ENCODE data around the gene ENTPD1. TPM values are rescaled to one million over a fixed set of nuclear protein-coding genes. Genes with fewer than 3 reads are reported as not detected.
"Not testable (repeated sequence)": the region's sequence is repeated elsewhere in the genome, so short reads cannot be mapped to it uniquely, and the experiment has no call there.

Gene ENTPD1
- total RNA-seq, 2 donors from 2014 or later, result 5.8 to 14.4 TPM

DNA sequence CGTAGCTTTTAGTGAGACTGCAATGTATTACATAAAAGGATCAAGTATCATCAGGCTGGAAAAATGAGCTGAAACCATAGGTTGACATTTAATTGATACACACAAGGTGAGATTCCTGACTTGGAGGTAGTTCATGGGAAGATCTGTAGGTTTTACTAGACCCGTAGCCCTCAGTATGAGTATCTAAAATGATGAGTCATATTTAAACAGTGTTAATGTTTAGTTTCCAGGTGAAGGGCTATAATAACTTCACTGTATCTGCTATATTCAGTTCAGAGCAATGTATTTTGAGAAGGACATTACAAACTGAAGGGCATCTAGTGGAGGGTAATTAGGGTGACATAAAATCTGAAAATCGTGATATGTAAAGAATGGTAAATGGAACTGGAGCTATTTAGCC lies 35.0 kb downstream of the ENTPD1 start:
- DNase-seq (no peak), ATAC-seq (peak; percentile 53)
- intact Hi-C loops (cut with DNase I, micrococcal nuclease), result no loop called here

DNA sequence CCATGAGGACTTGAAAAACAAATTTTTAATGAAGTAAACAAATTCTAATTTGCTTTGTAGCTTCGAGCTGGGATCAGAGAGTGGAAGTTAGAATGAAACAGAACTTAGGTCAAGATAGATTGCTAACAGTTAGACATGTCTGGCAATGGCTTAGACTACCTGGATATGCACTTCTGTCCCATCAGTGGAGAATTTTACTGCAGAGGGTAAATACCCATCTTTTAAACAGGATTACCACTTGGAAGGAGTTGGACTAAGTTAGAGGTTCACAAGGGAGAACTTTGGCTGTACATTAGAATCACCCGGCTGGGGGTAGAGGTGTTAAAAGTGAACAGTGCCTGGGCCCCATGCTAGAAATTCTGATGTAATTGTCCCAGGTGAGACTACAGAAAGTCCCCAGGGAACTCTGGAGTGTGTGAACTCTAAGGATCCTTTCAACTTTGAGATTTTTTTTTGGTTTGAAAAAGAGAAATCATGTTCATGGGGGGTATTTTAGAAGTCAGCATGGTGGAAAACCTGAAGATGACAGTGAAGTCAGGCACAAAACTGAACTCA lies 35.5 kb downstream of the ENTPD1 start:
- no peak for DNase-seq
- ATAC-seq, result no peak
- intact Hi-C loops (cut with DNase I, micrococcal nuclease), result no loop called here

- ATAC-seq, result no peak
- no peak for DNase-seq
- intact Hi-C loops (cut with DNase I, micrococcal nuclease), result no loop called here
Observed at GRCh38 chr10:95792211-95792780, 36.3 kb downstream of the ENTPD1 start.

DNA sequence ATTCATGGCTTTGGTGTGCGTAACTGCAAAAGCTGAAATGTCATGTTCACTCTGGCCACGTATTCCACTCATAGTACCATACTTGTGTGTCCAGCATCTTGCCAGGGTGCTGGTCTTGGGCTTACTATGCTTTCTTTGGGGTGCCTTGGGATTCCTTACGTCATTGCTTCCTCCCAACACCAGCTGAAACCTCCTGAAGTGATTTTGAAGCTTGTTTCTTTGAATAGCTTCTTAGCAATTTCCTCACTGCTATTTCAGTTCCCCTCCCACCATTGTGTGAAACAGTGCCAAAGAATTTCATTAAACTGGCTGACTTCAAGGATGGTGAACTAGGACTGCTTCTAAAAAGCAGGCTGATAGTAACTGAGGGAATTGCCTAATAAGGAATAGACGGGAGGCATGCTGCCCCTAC lies 36.9 kb downstream of the ENTPD1 start:
- DNase-seq, result no peak
- ATAC-seq, result no peak
- intact Hi-C loops (cut with DNase I, micrococcal nuclease), result no loop called here

DNA sequence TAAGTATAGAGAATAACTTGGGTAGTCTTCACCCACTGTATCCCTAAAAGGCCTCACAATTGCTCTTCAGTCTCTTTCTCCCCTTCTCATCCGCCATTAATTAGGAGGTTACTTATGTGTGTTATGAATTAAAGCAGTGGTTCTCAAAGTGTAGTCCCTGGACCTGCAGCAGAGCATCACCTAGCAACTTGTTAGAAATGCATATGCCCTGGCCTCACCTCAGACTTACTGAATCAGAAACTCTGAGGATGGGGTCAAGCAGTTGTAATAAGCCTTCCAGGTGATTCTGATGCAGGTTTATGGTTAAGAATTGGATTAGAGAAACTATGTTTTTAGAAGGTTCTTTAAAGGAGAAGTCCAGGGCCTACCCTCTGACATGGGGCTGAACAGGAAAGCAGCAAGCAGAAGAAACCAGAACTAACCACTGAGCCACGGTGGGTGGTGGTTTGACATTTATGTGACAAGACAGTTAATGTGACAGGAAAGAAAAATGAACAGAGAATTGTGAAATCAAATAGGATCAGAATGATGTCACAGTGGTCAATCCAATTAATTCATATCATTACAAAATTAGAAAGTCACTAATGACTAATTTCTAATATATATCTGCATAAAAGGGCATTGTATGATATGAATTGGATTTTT lies 37.6 kb downstream of the ENTPD1 start:
- DNase-seq (peak; percentile 21 to 44), ATAC-seq (no peak)
- intact Hi-C loops (cut with DNase I, micrococcal nuclease), result no loop called here

DNA sequence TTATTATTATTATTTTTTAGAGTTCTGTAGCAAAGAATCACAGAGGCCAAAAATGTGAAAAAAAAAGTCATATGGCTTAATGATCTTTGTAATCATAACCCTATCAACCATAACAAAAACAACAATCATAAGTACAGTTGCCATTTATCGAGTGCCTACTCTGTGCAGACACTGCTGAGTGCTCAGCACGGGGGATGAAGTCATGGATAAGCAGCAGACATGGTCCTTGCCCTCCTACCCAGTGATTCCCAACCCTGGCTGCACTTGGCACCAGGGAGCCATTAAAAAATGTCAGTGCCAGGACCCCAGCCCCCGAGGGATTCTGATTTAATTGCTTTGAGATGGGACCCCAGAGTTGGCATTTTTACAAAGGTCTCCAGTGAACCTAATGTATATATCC lies 38.2 kb downstream of the ENTPD1 start:
- ATAC-seq, result no peak
- intact Hi-C loops (cut with DNase I, micrococcal nuclease), result no loop called here
- no peak for DNase-seq

- intact Hi-C loops (cut with DNase I, micrococcal nuclease), result no loop called here
- DNase-seq (no peak), ATAC-seq (no peak)
Observed at GRCh38 chr10:95795602-95796001, 39.6 kb downstream of the ENTPD1 start.

- ATAC-seq, result no peak
- intact Hi-C loops (cut with DNase I, micrococcal nuclease), result no loop called here
Observed at GRCh38 chr10:95796504-95796903, 40.5 kb downstream of the ENTPD1 start.

GRCh38 chr10:95798096-95798855 lies 42.3 kb downstream of the ENTPD1 start:
- ATAC-seq (no peak), DNase-seq (no peak)
- intact Hi-C loops (cut with DNase I, micrococcal nuclease), result no loop called here

More at GRCh38 chr10:95796504-95796903, 40.5 kb downstream of the ENTPD1 start:
- DNase-seq, result no peak

GRCh38 chr10:95800286-95800685 lies 44.3 kb downstream of the ENTPD1 start:
- intact Hi-C loops (cut with DNase I, micrococcal nuclease); ATAC-seq; DNase-seq: not testable (repeated sequence)

GRCh38 chr10:95806687-95807380 lies 50.9 kb downstream of the ENTPD1 start:
- DNase-seq, result peak in 1 of 2 donors; percentile 25
- intact Hi-C loops (cut with DNase I, micrococcal nuclease); ATAC-seq: not testable (repeated sequence)

- intact Hi-C loops (cut with DNase I, micrococcal nuclease); ATAC-seq; DNase-seq: not testable (repeated sequence)
Observed at GRCh38 chr10:95808705-95809308, 52.8 kb downstream of the ENTPD1 start.

DNA sequence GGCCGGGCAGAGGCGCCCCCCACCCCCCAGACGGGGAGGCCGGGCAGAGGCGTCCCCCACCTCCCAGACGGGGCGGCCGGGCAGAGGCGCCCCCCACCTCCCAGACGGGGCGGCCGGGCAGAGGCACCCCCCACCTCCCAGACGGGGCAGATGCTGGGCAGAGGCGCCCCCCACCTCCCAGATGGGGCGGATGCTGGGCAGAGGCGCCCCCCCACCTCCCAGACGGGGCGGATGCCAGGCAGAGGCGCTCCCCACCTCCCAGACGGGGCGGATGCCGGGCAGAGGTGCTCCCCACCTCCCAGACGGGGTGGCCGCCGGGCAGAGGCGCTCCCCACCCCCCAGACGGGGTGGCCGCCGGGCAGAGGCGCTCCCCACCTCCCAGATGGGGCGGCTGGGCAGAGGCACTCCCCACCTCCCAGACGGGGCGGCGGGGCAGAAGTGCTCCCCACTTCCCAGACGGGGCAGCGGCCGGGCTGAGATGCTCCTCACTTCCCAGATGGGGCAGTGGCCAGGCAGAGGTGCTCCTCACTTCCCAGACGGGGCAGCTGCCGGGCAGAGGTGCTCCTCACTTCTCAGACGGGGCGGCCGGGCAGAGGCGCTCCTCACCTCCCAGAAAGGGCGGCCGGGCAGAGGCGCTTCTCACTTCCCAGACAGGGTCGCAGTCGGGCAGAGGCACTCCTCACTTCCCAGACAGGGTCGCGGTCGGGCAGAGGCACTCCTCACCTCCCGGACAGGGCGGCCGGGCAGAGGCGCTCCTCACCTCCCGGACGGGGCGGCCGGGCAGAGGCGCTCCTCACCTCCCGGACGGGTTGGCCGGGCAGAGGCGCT lies 53.6 kb downstream of the ENTPD1 start:
- no peak for ATAC-seq
- DNase-seq, result no peak
- intact Hi-C loops (cut with DNase I, micrococcal nuclease), result no loop called here

GRCh38 chr10:95810198-95810976 lies 54.4 kb downstream of the ENTPD1 start:
- intact Hi-C loops (cut with DNase I, micrococcal nuclease), result no loop called here
- DNase-seq (no peak), ATAC-seq (no peak)

- DNase-seq, result no peak
- intact Hi-C loops (cut with DNase I, micrococcal nuclease), result no loop called here
- ATAC-seq, result no peak
Observed at GRCh38 chr10:95813054-95813685, 57.2 kb downstream of the ENTPD1 start.

GRCh38 chr10:95814011-95814727 lies 58.2 kb downstream of the ENTPD1 start:
- DNase-seq (peak; percentile 13 to 49), ATAC-seq (peak; percentile 20)

More at GRCh38 chr10:95814011-95814727, 58.2 kb downstream of the ENTPD1 start:
- intact Hi-C loops (cut with DNase I, micrococcal nuclease), result no loop called here
